ENCODE measurements around the gene MAP1B.

MAP1B gene

DNA sequence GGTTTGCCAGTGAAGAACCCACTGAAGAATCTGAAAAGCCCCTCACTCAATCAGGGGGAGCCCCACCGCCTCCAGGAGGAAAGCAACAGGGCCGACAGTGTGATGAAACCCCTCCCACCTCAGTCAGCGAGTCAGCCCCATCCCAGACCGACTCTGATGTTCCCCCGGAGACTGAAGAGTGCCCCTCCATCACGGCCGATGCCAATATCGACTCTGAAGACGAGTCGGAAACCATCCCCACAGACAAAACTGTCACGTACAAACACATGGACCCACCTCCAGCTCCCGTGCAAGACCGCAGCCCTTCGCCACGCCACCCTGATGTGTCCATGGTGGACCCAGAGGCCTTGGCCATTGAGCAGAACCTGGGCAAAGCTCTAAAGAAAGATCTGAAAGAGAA, 92.4 kb downstream of the MAP1B start:
- no peak for DNase-seq

DNA sequence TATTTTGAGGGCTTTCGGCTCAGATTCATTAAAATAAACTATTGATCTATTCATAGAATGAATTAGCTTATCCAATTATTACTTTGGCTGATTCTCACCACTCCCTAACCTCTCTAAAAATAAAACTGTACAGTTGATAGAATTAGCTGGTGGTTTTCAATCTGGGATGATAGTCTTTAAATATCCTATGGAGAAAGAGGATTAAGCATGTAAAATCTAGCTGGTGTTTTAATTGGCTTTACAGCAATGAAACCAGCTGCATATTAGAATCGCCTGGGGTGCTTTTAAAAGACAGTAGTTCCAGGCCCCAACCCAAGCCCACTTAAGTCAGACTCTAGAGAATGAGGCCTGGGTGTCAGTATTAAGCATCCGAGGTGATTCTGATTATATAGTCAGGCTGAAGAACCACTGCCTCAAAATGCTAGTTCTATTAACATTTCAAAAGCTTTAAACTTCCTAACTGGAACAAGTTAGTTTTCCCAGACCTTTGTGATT, 95.1 kb downstream of the MAP1B start:
- DNase-seq: no peak

GRCh38 chr5:72203251-72203845, 96.1 kb downstream of the MAP1B start:
- DNase-seq: no peak

DNA sequence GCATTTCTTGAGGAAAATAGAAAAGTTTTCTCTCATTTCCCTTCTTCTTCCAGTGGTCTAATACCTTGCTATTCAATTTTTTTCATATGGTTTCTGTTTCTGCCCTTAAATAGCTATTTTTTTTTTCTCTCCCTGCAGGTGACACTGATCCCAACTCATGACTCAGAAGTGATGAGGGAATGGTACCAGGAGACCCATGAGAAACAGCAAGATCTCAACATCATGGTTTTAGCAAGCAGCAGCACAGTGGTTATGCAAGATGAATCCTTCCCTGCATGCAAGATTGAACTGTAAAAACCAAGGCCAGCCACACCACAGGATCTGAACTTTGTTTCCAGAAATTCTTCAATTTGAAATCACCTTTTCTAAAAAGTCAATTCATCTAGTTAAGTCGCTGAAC, 97.7 kb downstream of the MAP1B start:
- no peak for DNase-seq

DNA sequence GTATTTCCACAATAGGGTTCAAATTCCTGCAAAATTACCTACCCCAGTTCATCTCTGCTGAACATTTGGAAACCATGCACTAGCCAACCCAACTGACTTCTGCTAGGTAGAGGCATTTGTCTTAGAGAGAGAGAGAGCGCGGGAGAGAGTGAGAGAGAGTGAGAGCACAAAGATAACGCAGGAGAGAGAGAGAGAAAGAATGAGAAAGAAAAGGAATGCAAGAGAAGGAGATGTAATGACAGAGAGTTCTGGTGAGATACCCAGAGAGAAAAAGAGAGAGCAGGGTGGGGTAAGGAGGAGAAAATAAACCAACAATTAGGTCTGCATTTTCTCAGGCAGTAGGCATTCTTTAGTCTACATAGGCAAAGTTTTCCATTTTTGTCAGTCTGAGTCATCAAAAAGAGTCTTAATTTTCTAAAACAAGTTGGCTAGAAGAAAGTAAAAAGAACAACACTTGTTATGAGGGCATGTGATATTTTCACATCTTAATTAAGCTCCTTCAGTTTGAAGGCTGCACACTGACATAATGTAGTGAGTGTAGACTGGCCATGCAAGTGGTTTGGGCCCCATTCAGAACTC, 98.2 kb downstream of the MAP1B start:
- no peak for DNase-seq

DNA sequence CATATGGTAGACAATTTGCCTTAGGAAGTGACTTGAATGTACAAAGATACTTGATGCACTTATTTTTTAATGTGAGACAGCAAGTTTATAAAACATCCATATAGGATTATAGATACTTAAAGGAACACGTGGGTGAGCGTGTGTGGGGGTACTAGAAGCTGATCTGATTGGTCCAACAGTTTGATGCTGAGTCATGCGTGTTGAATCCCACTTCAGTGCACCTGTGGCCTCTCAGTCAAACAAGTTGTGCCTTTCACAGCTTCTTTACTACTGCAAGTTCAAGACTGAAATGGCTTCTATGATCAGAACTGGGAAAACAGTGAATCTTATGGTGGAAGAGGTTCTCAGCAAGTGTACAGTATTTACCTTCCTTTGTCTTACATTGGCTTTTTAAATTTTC, 98.9 kb downstream of the MAP1B start:
- DNase-seq: no peak

- no peak for DNase-seq
Measured at GRCh38 chr5:72206994-72207393, 99.7 kb downstream of the MAP1B start.

- no peak for DNase-seq
Measured at GRCh38 chr5:72208324-72208926, 101.2 kb downstream of the MAP1B start.

DNA sequence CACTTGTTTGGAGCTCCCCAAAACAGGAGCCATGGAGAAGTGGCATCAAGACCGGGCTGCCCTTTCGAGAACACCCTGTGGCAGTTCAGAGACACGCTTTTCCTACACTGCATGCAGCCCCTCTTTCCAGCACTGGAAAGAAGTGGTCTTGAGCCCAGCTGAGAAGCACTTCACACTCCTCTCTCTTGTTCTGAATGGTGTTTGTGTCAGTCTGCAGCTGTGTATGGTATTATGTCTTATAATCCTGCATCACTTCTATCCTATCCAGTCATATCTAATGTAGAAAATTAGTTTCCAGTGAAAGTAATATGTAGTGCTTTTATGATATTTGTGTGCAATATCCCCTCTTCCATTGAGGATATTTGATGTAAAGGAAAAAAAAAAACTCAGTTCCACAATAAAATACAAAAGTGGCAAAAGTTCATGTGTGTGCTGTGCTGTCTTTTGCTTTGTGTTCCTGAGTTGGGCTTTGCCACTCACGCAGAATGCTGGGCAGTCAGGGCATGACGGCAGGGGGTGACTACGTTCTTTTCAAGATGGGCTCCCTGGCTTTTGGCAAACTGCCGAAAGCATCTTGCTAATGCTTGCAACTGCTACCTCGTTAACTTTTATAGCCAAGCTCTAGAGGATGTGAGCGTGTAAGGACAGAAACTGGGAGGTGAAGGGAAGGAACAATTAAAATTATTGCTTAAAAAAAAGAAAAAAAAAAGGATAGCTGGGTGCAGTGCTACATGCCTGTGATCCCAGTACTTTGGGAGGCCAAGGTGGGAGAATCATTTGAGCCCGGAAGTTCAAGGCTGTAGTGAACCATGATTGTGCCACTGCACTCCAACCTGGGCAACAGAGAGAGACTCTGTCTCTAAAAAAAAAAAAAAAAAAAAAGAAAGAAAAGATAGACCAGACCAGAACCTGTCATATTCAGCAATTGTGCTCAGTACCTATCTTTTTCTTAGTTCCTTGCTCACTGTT, 102.2 kb downstream of the MAP1B start:
- no peak for DNase-seq

GRCh38 chr5:72210888-72211678, 103.8 kb downstream of the MAP1B start:
- DNase-seq: no peak

DNA sequence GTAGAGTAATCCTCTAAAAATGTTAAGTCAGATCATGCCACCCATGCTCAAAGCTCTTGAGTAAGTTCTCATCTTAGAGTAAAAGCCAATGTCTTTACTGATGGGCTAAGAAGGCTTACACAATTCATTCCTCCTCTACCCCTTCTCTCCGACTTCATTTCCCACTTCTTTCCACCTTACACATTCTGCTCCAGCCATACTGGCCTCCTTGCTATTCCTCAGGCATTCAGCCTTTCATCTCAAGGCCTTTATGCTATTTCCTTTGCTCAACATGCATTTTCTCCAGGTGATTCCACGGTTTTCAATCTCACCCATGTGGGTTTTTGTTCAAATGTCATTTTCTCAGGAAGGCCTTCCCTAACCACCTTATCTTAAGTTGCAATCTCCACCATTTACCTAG, 104.9 kb downstream of the MAP1B start:
- DNase-seq: no peak

DNA sequence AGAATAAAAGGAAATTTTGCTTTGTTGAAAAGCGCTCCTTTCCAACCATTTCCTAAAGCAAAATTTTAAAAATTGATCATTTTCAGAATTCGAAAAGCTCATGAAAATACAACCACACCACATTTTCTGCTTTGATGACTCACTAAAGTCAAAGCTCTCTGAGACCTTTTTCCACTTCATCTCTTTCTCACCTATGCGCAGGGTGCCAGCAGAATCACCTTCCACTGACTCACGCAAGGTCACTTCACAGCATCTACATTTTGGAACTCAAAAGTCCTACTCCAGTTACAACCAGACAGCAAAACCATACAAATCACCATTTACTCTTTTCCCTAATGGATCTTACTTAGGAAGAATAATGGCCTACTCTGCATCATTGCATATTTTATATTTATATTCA, 106.2 kb downstream of the MAP1B start:
- DNase-seq: no peak

DNA sequence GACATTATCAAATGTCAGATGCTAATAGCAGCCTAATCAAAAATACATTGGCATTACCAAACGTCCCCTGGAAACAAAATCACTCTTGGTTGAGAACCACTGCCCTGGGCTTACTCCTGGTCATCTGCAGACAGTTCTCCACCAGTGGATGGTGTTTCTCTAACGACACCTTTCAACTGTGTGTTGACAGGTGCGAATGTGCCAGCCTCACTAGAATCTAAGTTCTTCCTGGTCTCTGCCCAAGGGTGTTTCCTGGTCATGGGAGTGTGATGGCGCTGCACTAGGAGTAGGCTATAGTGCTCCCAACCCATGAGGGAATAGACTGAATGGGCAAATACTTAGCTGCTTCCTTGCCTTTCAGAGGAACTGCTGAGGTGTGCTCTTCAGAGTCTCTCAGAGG, 106.9 kb downstream of the MAP1B start:
- DNase-seq: no peak

GRCh38 chr5:72216756-72217155, 109.5 kb downstream of the MAP1B start:
- DNase-seq: no peak

GRCh38 chr5:72221099-72221498, 113.8 kb downstream of the MAP1B start:
- no peak for DNase-seq

GRCh38 chr5:72221541-72221940, 114.3 kb downstream of the MAP1B start:
- DNase-seq: no peak

DNA sequence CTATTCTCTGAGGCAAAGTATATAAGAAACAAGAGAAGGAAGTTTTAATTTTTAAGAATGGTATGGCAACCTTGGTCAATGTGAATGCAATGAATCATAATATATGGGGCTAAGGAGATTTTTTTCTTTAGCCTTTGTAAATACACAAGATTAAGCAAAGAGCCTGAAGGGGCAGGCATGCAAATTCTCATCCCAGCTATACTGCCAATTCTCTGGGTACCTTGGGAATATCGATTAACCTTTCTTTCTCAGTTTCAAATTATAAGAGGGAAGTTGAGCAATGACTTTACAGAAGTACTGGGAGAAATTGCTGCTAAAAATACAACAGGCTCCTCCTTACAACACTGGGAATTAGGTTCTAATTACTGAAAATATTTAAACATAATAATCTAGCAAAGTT, 115.2 kb downstream of the MAP1B start:
- no peak for DNase-seq

DNA sequence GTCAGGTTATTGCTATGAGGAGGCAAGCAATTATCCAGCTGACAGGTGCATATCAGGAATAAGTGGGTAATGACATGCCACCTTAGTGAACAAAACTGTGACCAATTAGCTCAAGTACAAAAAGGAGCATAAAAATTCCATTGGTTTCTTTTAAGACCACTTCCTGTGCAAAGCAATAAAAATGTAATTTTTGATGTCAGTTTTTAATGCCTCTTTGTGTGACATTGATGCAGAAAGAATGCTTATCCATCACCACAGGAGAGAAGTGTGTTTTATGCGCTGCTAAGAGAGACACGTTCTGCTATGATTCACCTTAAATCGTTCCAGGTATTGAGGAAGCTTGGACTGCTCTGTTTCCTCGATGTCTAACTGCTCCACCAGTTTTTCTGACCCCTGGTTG, 116.1 kb downstream of the MAP1B start:
- DNase-seq: no peak

DNA sequence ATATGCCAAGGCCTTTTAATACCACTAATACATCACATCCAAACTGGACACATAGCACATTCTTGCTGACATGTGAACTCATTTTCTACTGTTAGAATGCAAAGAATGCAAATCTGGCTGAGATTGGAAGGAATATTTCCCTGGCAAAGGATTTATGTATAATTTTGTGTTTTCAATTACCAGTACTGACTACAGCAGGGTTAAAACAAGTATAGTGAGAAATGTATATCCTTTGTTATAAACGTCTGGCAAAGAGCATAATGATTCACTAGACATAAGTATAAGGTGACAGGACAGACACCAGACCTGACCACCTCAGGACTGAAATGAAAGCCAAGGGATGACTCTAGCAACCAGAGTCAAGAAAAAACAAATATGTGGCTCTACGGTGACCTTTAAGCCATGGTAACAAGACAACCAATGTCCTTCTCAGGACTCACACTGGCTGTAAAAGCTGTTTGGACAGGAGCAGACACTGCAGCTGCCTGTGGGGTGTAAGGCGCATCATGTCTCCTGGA, 117.7 kb downstream of the MAP1B start:
- no peak for DNase-seq

DNA sequence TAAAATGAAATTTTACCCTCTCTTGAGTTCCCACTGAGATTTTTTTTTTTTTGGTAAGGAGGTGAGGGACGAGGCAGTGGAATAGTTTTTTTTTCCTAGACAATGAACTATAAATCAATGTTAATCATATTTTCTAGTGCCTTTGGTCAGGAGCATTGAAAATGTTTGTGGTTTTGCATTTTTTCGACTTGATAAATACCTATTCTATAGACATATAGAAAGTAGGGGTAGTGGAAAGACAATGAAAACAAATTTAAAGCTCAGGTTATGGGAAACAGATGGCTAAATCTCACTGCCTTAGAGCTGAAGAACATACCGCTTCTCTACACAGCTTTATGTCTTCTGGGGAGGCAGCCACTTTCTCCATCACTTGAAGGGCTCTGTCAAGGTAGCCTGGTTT, 118.5 kb downstream of the MAP1B start:
- no peak for DNase-seq

GRCh38 chr5:72226950-72227349, 119.7 kb downstream of the MAP1B start:
- no peak for DNase-seq

DNA sequence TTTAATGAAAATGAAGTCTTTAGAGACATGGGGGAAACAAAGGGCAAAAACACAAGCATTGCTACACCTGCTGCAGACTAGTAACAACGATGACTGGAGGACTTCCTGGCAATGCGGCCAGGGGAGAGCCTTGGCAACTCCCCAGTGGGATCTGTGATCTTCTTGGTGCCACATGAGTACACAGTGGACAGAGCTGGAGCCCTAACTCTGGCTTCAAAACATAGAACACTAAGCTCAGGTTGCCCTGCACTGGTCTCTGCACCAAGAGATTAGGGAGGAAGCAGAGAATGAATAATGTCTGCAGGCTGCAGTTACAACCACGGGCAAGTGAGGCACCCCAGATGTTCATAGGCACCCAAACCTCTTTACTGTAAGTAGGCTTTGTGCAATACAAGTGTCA, 121.7 kb downstream of the MAP1B start:
- DNase-seq: no peak

All from CD4-positive, alpha-beta T cell treated with Interleukin-17A for 1 hour (primary cell).